Stimulated activated CD4-positive, alpha-beta T cell treated with anti-CD3 and anti-CD28 coated beads, TNF-alpha, amount 100 ng/mL, for 48 hours (primary cell): ENCODE data around the gene ESRRA.
"Not testable (repeated sequence)": the region's sequence is repeated elsewhere in the genome, so short reads cannot be mapped to it uniquely, and the experiment has no call there.

Experiments
- DNase-seq, 3 donors: peaks; one replicate each; pipeline ENCODE4 v3.0.0-alpha.2; 2020; ENCODE audit warnings: low read depth in 3 of 3

ESRRA gene

GRCh38 chr11:64291752-64292459 is 13.4 kb upstream of the ESRRA start:
- no peak for DNase-seq

DNA sequence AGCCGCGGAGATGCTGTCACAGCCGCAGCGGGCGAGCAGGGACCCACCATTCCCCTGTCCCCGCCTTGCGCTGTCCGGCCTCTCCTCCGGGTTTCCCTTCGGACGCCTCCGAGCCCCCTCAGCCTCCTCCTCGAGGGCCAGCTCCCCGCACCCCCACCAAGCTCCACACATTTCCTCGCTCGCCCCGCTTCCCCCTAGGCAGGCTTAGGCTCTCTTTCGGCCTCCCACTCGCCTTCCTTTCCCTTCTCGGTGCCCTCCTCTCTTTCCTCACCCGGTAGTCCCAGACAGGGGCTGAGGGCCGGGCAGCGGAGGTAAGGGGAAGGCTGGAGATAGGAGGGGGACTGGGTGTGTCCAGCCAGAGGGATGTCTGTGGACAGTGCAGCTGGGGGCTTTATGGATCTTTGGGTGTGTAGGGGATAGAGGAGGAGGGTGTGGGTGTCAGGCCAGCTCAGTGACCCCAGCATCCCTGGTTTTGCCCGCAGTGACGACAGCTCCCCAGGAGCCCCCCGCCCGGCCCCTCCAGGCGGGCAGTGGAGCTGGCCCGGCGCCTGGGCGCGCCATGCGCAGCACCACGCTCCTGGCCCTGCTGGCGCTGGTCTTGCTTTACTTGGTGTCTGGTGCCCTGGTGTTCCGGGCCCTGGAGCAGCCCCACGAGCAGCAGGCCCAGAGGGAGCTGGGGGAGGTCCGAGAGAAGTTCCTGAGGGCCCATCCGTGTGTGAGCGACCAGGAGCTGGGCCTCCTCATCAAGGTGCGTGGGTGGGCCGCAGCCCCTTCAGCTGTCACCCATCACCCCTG is 12.7 kb upstream of the ESRRA start:
- no peak for DNase-seq

- DNase-seq: no peak
Observed at GRCh38 chr11:64294774-64295173, 10.6 kb upstream of the ESRRA start.

GRCh38 chr11:64295760-64296159 is 9.6 kb upstream of the ESRRA start:
- no peak for DNase-seq

- DNase-seq: no peak
Observed at GRCh38 chr11:64296236-64296635, 9.1 kb upstream of the ESRRA start.

- no peak for DNase-seq
Observed at GRCh38 chr11:64296830-64297698, 8.3 kb upstream of the ESRRA start.

- DNase-seq: no peak
Observed at GRCh38 chr11:64297699-64298358, 7.5 kb upstream of the ESRRA start.

DNA sequence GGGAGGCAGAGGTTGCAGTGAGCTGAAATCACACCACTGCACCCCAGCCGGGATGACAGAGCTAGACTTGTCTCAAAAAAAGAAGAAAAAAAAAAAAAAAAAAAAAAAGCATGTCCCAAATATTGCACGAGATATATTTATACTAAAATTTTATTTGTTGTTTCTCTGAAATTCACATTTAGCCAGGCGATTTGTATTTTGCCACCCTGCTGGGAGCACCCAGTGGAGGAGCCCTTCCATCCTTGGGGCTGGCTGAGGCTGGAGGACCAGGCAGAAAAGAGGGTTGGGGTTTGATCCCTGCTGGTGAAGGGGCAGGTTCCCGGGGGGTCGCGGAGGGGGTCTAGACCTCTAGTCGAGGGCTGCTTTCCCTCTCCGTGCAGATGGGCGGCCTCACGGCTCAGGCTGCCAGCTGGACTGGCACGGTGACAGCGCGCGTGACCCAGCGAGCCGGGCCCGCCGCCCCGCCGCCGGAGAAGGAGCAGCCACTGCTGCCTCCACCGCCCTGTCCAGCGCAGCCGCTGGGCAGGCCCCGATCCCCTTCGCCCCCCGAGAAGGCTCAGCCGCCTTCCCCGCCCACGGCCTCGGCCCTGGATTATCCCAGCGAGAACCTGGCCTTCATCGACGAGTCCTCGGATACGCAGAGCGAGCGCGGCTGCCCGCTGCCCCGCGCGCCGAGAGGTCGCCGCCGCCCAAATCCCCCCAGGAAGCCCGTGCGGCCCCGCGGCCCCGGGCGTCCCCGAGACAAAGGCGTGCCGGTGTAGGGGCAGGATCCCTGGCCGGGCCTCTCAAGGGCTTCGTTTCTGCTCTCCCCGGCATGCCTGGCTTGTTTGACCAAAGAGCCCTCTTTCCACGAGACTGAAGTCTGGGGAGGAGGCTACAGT is 6.1 kb upstream of the ESRRA start:
- DNase-seq: no peak

DNA sequence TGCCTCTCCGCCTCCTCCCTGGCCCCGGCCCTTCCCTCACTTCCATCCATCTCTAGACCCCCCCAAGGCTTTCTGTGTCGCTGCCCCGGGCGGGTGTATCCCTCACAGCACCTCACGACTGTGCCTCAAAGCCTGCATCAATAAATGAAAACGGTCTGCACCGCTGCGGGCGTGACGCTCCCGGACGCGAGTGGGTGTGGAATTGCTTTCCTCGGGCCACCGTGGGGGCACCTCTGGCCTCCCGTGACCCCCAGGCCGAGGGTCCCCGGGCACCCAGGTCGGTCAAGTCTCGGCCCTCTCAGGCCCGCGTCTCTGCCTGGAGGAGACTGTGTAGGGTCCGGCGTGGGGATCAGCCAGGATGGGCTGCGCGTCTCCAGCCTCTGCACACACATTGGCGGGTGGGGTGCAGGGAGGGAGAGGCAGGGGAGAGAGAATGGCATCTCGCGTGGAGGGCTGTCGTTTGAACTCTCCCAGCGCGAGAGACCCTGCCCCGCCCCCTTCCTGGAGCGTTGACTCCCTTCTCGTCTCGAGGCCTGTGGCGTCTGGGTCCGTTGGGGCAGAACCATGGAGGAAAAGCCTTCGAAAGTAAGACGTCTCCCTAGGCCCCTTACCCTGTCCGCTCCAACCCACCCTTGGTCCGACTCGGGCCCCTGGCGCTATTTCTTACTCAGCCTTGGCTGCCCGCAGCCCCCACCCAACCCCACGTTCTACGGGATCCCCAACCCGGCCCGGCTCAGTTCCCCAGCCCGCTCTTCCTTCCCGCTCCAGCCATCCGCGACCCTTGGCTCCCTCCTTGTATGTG is 5.3 kb upstream of the ESRRA start, which contains the start of gene CATSPERZ:
Gene CATSPERZ, plus strand, starts transcription at position 512 of the 802 bp plus-strand sequence. Its CDS starts 53 bp downstream, at position 565.
- no peak for DNase-seq

DNA sequence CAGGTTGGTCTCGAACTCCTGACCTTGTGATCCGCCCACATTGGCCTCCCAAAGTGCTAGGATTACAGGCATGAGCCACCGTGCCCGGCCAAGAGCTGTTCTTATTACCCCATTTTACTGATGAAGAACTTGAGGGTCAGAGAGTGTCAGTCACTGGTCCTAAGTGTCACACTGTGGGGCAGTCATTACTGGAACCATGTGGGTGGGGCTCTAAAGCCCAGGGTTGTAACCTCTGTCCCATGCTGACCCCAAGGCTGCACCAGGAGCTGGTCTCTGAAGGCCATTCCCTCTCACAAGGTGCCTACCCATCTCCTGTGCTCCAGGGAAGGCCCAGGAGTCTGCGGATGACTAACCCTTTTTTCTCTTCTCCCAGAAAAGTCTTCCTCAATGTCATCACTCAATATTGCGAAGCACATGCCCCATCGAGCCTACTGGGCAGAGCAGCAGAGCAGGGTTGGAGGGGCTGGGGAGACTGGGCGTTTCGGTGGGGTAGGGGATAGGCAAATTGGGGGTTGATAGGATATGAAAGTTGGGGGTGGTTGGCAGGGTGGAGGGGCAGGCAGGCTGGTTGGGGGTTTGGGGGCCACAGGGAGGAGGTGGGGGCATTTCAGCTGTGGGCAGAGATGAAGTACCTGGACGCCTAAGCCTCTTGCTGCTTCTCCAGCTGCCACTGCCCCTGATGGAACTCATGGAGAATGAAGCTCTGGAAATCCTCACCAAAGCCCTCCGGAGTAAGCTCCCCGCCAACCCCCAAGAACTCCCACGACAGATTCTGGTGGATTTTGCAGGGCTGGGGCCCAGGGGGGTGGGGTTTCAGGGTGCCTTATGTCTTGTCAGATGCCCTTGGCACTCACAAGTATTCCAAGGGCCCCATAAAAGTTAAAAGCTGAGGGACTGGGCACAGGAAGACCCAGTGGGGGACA is 2.0 kb upstream of the ESRRA start:
- no peak for DNase-seq

GRCh38 chr11:64304032-64304315 is 1.4 kb upstream of the ESRRA start:
- no peak for DNase-seq

GRCh38 chr11:64304316-64305072 is 830 bp upstream of the ESRRA start:
- peak; percentile 91 to 98 (median 96) for DNase-seq

DNA sequence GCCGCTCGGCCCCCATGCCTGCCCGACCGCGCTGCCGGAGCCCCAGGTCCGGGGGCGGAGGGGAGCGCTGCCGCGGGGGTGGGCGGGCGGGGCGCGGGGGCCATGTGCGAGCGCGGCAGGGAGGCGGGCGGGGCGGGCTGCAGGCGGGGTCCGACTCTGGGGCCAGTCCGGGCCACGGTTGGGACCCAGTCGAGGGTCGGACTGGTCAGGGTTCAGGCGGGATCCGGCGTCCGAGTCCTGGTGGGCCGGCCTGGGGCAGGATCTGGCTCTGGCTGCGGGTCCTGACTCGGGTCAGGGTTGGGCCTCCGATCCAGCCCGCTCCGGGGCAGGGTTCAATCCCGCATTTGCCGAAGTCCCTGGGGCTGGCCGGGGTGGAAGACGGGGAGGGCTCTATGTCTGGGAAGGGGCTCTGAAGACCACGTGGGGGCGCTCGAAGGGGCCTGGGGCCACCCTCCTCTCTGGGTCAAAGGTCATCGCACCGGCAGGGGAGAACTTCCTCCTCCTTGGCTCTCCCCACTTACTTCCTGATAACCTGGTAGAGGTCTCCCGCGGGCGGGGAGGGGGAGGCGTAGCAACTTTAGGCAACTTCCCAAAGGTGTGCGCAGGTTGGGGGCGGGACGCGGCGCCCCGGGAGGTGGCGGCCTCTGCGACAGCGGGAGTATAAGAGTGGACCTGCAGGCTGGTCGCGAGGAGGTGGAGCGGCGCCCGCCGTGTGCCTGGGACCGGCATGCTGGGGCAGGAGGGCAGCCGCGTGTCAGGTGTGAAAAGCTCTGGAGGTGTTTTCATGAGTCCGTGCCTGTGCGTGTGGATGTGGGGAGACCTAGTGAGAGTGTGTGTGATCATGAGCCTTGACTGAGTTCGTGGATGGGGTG is 603 bp downstream of the ESRRA start:
- peak in 2 of 3 donors; percentile 45 to 64 for DNase-seq

DNA sequence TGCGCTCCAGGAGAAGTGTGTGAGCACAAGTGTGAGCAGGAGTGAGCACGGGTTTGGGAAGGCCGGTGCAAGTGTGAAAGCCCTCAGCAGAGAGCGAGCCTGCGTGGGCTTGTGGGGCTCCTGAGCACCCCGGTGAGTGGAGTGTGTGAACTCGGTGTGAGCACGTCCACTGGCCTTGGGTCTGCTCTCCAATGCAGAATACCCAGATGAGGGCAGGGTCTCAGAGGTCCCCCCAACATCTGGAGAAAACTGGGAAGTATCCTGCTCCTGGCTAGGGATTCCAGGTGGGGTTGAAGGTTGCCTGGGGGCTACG is 1.2 kb downstream of the ESRRA start:
- no peak for DNase-seq

DNA sequence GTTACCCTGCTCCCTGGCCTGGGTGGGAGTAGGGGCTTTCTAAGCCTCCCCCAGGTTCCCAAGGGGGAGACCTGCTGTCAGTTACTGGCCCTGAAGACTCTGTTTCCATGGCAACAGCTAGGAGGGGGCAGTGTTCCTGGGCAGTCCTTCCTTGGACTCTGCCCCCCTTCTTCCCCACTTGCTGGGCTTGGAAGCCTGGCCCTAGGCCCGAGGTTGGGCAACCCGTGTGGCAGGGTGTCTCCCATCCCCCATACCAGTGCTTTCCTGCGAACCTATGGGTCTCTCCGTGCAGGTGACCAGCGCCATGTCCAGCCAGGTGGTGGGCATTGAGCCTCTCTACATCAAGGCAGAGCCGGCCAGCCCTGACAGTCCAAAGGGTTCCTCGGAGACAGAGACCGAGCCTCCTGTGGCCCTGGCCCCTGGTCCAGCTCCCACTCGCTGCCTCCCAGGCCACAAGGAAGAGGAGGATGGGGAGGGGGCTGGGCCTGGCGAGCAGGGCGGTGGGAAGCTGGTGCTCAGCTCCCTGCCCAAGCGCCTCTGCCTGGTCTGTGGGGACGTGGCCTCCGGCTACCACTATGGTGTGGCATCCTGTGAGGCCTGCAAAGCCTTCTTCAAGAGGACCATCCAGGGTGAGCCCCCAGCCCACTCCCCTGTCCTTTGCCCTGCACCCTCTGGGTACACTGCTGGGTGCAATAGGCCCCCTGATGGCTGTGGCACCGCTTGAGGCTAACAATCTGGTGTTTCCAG is 1.7 kb downstream of the ESRRA start:
- DNase-seq: no peak

DNA sequence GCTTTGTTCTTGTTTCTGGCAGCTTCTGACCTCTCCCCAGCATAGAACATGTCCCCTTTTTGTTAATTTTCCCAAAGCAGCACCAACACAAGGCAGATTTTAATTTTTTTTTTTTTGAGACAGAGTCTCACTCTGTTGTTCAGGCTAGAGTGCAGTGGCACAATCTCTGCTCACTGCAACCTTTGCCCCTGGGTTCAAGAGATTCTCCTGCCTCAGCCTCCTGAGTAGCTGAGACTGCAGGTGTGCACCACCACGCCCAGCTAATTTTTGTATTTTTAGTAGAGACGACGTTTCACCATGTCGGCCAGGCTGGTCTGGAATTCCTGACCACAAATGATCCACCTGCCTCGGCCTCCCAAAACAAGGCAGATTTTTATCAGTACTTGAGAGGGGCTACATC is 2.5 kb downstream of the ESRRA start:
- DNase-seq: not testable (repeated sequence)

DNA sequence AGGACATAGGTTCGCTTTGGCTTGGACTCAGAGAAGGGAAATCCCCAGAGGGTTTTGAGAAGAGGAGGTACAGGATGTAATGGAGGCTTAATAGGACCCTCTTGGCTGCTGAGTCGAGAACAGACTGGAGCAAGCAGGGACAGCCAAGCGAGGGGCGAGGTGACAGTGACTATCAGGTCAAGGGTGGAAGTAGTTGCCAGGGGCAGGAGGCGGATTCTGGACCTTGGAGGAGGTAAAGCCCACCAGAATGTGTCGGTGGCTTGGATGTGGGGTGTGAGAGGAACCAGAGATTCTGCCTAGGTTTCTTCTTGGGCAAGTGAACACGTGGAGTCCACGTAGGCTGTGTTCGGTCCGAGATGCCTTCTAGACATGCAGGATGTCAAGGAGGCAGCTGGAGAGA is 7.6 kb downstream of the ESRRA start:
- no peak for DNase-seq
